NCI-H1048 (cell line): ENCODE results near the gene CFAP99.
A peak's percentile ranks its signal among the peaks of the same experiment; 100 is the strongest.

Experiments used
- DNase-seq: peaks from one replicate; lab custom pipeline; 2025; lab: John Stamatoyannopoulos, UW

CFAP99 gene

DNA sequence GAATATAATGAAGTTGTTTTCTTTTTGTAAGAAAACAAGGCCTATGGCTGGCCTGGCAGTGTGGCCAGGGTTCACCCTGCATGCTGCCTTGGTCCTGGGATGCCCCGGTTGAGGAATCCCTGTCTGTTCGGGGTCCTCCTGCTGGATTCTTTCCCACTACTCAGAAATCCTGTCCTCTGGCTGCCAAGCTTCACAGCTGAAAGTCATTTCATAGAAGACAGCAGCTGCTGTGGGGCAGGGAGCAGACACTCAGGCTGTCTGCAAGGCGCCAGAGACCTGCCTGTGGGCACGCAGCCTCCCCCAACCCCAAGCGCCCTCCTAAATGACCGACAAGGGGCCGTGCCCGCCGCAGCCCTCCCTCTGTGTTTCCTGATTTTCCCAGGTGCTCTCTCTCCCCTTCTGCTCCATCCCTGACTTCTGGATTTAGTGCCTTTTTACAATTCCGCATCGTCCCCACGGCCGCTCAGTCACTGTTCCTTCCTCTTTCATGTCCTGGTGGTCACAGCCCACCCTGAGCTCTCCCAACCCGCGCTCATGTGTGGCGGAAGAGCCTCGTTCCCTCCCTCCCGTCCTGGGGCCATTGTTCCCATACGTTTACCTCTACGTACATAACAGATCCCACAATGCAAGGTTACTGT is 27.9 kb upstream of the CFAP99 start:
- no peak for DNase-seq

GRCh38 chr4:2393353-2394270 is 25.1 kb upstream of the CFAP99 start:
- DNase-seq: no peak

- DNase-seq: no peak
These were observed 24.2 kb upstream of the CFAP99 start for GRCh38 chr4:2394528-2394927.

DNA sequence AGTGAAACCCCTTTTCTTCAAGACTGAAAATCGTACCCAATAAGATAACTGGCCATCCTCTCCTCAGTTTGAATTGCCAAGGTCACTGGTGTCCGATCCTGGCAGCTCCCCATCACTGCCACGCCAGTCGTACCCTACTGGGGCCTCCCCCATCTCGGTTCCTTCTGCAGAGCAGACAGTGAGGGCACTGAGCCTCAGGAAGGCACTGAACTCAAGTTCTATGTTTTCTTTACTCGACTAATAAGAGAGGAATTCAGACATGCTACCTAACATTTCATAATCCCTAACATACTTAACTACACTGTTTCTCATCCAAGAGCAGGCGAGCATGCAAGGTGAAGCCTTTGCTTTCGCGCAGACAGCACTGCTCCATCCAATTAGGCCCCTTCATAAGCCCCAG is 23.7 kb upstream of the CFAP99 start:
- DNase-seq: no peak

DNA sequence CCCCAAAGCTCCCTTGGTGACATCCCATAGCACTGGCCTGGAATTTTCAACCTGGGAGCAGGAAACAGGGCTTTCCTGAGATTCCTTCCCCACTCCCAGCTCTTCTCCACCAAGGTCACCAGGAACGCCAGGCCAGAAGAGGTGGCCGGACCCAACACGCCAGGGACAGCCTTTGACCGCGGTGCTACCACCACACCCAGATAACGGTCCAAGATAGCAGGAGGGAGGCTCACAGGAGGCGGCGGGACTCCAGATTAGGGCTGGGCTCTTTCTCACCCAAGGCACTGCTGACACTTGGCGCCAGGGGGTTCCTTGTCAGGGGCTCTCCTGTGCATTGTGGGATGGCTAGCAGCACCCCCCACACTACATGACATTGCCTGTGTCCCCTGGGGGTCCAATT is 23.2 kb upstream of the CFAP99 start:
- no peak for DNase-seq

GRCh38 chr4:2396781-2397368 is 21.9 kb upstream of the CFAP99 start:
- DNase-seq: no peak

DNA sequence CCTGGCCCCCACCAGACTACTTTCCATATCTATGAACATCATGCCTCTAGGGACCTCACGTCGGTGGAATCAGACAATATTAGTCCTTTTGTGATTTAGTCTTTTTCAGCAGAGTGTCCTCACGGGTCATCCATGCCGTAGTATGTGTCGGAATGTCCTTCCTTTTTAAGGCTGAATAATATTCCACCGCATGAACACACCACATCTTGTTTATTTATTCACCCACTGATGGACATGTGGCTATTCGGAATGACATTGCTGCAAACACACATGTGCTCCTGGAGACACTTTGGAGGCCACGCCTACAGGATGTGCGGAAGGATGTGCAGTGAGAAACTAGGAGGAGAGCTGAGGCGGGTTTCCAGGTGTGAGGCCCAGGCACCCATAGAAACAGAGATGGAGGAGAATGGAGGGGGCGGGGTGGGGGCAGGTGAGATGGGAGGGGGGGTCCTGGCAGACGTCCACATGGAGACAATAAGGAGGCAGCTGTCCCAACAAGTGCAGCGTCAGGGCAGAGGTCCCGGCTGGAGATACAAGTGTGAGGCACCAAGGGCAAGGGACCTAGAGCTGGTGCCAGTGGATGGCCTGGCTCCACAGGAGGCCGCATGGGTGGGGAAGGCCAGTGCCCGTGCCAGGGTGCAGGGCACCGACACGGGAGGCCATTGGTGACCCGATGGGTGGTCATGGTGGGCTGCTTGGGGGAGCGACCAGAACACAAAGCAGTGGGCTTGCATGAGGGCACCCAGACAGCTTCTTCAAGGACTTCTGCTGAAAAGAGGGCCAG is 21.0 kb upstream of the CFAP99 start:
- DNase-seq: no peak

GRCh38 chr4:2399216-2399615 is 19.5 kb upstream of the CFAP99 start:
- DNase-seq: no peak

- no peak for DNase-seq
These were observed 19.0 kb upstream of the CFAP99 start for GRCh38 chr4:2399631-2400190.

- no peak for DNase-seq
These were observed 17.7 kb upstream of the CFAP99 start for GRCh38 chr4:2400841-2401609.

- no peak for DNase-seq
These were observed 17.2 kb upstream of the CFAP99 start for GRCh38 chr4:2401610-2401983.

DNA sequence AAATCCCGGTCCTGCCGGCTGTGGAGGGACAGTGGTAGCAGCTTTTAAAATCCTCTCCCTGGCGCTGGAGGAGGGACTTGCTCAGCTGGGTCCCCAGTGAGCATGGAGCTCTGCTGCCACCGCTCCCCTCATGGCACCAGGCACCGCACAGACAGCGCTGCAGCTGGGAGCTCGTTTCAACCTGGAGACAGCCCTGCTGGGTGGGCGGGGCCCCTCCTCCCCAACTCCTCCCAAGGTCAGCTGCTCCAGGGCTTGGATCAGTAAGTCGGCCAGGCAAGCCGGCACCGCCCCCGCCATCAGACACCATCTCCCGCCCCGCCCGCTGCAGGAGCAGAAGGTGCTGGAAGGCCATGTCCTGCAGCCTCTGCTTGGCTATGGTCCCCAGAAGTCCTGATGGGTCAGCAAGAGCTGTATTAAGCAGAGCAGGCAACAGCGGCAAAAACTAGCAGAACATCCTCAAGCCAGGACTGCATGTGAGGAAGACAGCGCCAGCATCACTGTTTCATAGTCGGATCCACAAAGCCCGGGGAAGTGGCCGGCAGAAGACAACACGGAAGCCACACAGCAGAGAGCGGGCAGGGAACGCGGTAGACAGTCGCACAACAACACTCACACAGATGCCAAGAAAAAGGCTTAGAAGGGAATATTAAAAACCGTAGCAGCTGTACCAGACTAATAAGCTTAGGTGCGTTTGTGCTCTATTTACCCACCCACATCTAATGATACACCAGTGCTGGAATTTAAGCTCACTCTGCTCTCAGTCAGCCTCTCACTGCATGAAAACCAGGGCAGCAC is 16.5 kb upstream of the CFAP99 start:
- DNase-seq: no peak

- DNase-seq: no peak
These were observed 15.8 kb upstream of the CFAP99 start for GRCh38 chr4:2402941-2403340.

DNA sequence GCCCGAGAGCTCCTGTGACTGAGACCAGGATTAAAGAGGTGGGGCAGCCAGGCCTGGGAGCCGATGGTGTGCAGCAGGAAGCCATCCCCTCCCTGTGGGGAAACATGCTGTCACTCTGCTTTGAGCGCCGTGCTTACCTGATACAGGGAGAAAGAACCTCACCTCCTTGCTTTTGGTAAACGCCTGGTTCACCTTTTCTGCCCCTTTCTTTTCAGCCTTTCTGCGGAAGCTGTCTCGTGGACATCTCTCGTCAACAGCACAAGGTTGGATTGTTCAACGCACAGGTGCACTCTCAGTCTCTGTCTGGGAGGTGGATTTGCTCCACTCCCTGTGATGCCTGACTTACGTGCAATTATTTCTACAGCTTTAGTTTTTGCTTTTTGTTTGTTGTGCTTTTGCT is 12.3 kb upstream of the CFAP99 start:
- DNase-seq: no peak

DNA sequence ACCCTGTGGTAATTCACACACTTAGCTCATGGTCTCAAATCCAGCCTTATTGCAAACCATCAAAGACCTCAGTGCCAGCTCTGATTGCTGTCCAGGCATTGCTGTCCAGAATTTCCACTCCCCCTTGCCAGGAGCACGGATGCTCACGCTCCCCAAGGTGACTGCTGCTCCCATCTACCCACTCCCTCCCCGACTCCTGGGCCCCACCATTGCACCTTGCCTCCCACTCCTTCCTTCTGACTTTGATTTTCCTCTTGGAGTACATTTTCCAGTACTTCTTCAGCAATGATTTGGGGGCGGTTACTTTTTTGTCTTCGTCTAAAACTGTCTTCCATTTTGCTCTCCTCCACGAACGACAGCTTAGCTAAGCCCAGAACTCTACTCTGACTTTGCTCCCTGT is 11.8 kb upstream of the CFAP99 start:
- DNase-seq: no peak

- no peak for DNase-seq
These were observed 10.8 kb upstream of the CFAP99 start for GRCh38 chr4:2407991-2408342.

DNA sequence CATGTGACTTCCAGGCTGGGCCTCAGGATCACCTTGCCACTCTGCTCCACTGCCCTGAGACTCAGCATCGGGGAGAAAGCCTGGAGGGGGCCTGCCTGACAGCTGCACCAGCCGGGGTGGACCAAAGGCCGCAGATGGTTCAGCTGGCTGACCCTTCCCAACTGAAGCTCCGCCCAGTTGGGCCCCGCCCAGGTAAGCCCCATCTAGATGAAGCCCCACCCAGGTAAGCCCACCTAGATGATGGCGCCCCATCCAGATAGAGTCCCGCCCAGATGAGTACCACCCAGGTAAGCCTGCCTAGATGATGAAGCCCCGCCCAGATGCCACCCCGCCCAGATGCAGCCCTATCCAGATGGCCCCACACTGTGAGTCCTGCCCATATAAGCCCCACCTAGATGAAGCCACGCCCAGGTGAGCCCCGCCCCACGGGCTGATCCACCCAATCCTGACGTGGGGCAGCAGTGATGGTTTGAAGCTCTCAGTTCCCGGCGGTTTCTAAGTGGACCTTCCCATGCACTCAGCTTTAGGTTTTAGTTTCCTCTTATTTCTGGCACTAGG is 10.3 kb upstream of the CFAP99 start:
- DNase-seq: peak; percentile 27

- no peak for DNase-seq
These were observed 9.8 kb upstream of the CFAP99 start for GRCh38 chr4:2408976-2409375.

DNA sequence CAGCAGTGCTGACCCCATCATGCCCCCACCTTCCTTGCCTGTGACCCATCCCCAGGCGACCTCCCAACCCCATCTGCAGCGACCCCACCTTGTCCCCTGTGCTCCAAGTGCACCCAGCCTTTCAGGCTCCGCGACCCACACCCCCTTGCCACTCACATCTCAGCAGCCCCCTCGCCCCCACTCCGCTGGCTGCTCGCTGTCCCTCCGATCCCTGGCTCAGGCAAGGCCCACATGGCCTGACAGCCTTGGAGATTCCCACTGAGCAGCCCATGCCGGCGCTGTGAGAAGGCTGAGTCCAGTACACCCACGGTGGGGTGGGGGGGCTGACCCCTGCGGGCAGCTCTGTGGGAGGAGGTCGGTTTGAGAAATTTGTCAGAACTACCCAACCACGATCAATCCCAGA is 9.4 kb upstream of the CFAP99 start:
- no peak for DNase-seq

DNA sequence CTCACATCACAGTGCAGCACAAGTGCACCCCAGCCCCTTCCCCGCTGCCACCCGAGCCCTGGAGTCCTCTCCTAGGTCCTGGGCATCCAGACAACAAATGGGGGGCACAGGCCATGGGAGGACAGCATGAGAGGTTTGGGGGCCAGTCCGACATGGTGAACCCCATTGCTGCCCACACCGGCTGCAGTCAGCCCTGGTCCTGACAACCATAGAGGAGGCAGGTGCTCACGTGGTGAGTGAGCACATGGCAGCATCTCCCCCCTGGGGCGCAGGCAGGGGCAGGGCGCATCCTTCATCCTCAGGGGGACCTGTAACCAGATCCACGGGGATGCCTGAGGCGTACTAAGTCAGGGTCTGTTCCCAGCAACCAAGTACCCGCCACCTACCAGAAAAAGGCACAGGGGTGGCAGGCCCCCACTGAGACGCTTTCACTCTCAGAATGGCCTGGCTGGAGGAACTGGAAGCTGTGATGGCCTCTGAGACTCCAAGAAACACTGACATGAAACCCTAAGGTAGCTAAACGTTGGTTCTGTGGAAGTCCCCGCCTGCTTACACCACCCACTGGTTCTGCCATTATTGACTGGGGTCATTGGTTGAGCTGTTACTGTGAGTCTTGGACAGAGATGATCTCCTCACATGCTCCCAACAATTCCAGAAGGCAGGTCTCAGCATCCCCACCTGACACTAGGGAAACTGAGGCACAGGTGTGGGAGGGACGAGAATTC is 6.8 kb upstream of the CFAP99 start:
- no peak for DNase-seq
